Upper lobe of left lung (tissue), 4 donors: ENCODE results near the gene TRIM14.

Experiments
- CTCF ChIP-seq, 6 experiments: fragments of 450-650 bp in 4 of 6; fragments of 200-600 bp in 2 of 6; sonication (generic) in 2 of 6; IDR thresholded peaks; one replicate each; pipeline ENCODE4 v1.5.1; 2016 to 2019; ENCODE audit warnings: antibody characterized with exemption in 6 of 6
- POLR2A ChIP-seq, 4 donors: fragments of 450-650 bp; IDR thresholded peaks; one replicate each; pipeline ENCODE4 v1.5.1; 2016 to 2017; ENCODE audit warnings: antibody characterized with exemption in 4 of 4, mild to moderate bottlenecking in 2 of 4
- POLR2AphosphoS5 ChIP-seq, 2 donors: sonication (generic); formaldehyde crosslinking; IDR thresholded peaks; one replicate each; pipeline ENCODE4 v1.5.1; 2017; ENCODE audit warnings: antibody characterized with exemption in 2 of 2

- no peak for TF ChIP-seq POLR2AphosphoS5 (IDR thresholded peaks at IDR 0.05)
- no peak for TF ChIP-seq CTCF (IDR thresholded peaks at IDR 0.05)
- TF ChIP-seq POLR2A (IDR thresholded peaks at IDR 0.05) = no peak
These were observed 33.5 kb upstream of the TRIM14 start for GRCh38 chr9:98152526-98152925.
